Measurements from ENCODE around the gene CDK11B. TPM values are rescaled to one million over a fixed set of nuclear protein-coding genes. Genes with fewer than 3 reads are reported as not detected.
"Not testable (repeated sequence)": the region's sequence is repeated elsewhere in the genome, so short reads cannot be mapped to it uniquely, and the experiment has no call there.

CDK11B gene
- total RNA-seq, 2 donors from 2014 or later, result 31.8 to 33.6 TPM

DNA sequence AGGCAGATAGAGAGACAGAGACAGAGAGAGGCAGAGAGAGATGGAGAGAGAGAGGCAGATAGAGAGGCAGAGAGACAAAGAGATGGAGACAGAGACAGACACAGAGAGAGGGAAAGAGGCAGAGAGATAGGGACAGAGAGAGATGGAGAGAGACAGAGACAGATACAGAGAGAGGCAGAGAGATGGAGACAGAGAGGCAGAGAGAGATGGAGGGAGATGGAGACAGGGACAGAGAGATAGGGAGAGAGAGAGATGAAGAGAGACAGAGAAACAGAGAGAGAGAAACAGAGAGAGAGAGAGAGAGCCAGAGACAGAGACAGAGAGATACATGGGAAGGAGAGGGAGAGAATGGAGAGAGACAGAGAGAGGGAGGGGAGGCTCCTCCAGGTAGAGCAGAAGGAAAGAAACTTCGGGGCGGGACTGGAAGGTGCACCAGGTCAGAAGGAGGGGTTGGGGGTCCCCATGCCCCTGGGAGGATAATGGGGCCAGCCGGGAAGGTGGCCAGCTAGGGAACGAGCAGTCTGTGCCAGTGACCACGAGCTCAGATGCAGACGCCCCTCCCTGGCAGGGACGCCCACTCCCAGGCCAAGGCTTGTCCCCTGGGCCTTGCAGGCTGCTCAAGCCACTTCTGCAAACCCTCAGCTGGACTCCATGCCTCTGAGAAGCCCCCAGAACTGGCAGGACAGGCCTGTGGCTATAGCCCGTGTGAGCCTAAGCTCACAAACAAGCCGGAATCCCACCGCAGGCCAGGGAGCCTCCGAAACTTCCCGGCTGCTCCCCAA is 62.1 kb downstream of the CDK11B start:
- Mint-ChIP-seq H3K27ac (no peak overlapping the region), H3K4me1 (peaks cover 1% of the 10 kb centered on the region), H3K27me3 (ENCODE audit: insufficient read depth) (peaks cover 31% of the 10 kb centered on the region), H3K4me3 (no peak overlapping the region), H3K9me3 (no peaks in the 10 kb centered on the region), H3K36me3 (ENCODE audit: low read depth) (no peaks in the 10 kb centered on the region)
- Histone ChIP-seq H3K27ac (ENCODE audit: low read depth, low read length) (no peak overlapping the region), H3K27me3 (ENCODE audit: control insufficient read depth, insufficient read depth, low read length, poor library complexity, severe bottlenecking) (peaks cover 55% of the 10 kb centered on the region), H3K9ac (ENCODE audit: extremely low read depth, low read length, poor library complexity, severe bottlenecking) (no peak overlapping the region), H3K4me3 (ENCODE audit: low read length) (no peak overlapping the region), H3K9me3 (ENCODE audit: control insufficient read depth, low read length) (no peaks in the 10 kb centered on the region), H3K36me3 (ENCODE audit: control insufficient read depth, insufficient read depth, low read length) (no peaks in the 10 kb centered on the region), H3K4me1 (ENCODE audit: control insufficient read depth, insufficient read depth, low read length) (peaks cover 3% of the 10 kb centered on the region)
- WGBS, 2 experiments (ENCODE audit: insufficient coverage in 1 of 2, insufficient read length in 1 of 2), result 63 to 67% methylated on average over 11 to 12 of the region's 12 CpGs
- peak; percentile 63 for DNase-seq
- TF ChIP-seq, protein P1, sequence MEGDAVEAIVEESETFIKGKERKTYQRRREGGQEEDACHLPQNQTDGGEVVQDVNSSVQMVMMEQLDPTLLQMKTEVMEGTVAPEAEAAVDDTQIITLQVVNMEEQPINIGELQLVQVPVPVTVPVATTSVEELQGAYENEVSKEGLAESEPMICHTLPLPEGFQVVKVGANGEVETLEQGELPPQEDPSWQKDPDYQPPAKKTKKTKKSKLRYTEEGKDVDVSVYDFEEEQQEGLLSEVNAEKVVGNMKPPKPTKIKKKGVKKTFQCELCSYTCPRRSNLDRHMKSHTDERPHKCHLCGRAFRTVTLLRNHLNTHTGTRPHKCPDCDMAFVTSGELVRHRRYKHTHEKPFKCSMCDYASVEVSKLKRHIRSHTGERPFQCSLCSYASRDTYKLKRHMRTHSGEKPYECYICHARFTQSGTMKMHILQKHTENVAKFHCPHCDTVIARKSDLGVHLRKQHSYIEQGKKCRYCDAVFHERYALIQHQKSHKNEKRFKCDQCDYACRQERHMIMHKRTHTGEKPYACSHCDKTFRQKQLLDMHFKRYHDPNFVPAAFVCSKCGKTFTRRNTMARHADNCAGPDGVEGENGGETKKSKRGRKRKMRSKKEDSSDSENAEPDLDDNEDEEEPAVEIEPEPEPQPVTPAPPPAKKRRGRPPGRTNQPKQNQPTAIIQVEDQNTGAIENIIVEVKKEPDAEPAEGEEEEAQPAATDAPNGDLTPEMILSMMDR (conservative IDR thresholded peaks at IDR 0.05), result no peak

DNA sequence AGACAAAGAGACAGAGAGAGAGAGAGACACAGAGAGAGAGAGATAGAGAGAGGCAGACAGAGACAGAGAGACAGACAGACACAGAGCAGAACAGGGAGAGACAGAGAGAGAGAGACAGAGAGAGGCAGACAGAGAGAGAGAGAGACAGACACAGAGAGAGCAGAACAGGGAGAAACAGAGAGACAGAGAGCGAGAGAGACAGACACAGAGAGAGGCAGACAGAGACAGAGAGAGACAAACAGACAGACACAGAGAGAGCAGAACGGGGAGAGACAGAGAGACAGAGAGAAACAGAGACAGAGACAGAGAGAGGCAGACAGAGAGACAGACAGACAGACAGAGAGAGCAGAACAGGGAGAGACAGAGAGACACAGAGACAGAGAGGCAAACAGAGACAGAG is 63.5 kb downstream of the CDK11B start:
- not testable (repeated sequence) for DNase-seq; H3K9ac ChIP-seq (ENCODE audit: extremely low read depth, low read length, poor library complexity, severe bottlenecking); H3K27ac ChIP-seq (ENCODE audit: low read depth, low read length); H3K27ac Mint-ChIP-seq; H3K9me3 ChIP-seq (ENCODE audit: control insufficient read depth, low read length); H3K4me1 ChIP-seq (ENCODE audit: control insufficient read depth, insufficient read depth, low read length); H3K4me3 Mint-ChIP-seq; H3K36me3 Mint-ChIP-seq (ENCODE audit: low read depth); H3K9me3 Mint-ChIP-seq; H3K36me3 ChIP-seq (ENCODE audit: control insufficient read depth, insufficient read depth, low read length); H3K4me1 Mint-ChIP-seq; H3K4me3 ChIP-seq (ENCODE audit: low read length)
- H3K27me3 ChIP-seq (ENCODE audit: control insufficient read depth, insufficient read depth, low read length, poor library complexity, severe bottlenecking), result peaks cover 41% of the 10 kb centered on the region
- WGBS, 2 experiments (ENCODE audit: insufficient coverage in 1 of 2, insufficient read length in 1 of 2), result 87 to 91% methylated on average over 2 of the region's 2 CpGs
- H3K27me3 Mint-ChIP-seq (ENCODE audit: insufficient read depth), result peaks cover 27% of the 10 kb centered on the region

DNA sequence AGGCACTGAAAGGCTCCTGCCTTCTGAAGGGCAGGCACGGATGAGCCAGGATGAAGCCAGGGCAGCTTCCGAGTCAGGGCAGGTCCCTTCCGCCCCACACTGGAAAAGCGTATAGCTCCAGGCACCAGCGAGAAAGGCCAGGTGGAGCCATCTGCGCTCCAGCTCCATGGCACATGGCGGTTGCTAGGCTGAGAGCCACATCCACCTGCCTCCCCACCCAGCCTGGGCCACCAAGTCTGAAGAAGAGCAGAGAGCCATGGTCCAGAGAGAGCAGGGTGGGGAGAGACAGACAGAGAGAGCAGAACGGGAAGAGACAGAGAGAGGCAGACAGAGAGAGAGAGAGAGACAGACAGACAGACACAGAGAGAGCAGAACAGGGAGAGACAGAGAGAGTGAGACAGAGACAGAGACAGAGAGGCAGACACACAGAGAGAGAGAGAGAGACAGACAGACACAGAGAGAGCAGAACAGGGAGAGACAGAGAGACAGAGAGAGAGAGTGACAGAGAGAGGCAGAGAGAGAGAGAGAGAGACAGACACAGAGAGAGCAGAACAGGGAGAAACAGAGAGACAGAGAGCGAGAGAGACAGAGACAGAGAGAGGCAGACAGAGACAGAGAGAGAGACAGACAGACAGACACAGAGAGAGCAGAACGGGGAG is 64.1 kb downstream of the CDK11B start:
- peak; percentile 62 for DNase-seq
- Histone ChIP-seq H3K36me3 (ENCODE audit: control insufficient read depth, insufficient read depth, low read length) (no peaks in the 10 kb centered on the region), H3K4me3 (ENCODE audit: low read length) (no peak overlapping the region), H3K9me3 (ENCODE audit: control insufficient read depth, low read length) (no peaks in the 10 kb centered on the region), H3K27me3 (ENCODE audit: control insufficient read depth, insufficient read depth, low read length, poor library complexity, severe bottlenecking) (peaks cover 40% of the 10 kb centered on the region), H3K9ac (ENCODE audit: extremely low read depth, low read length, poor library complexity, severe bottlenecking) (no peak overlapping the region), H3K4me1 (ENCODE audit: control insufficient read depth, insufficient read depth, low read length) (peaks cover 3% of the 10 kb centered on the region), H3K27ac (ENCODE audit: low read depth, low read length) (no peak overlapping the region)
- Mint-ChIP-seq H3K36me3 (ENCODE audit: low read depth) (no peaks in the 10 kb centered on the region), H3K27me3 (ENCODE audit: insufficient read depth) (peaks cover 31% of the 10 kb centered on the region), H3K9me3 (no peaks in the 10 kb centered on the region), H3K4me3 (no peak overlapping the region), H3K27ac (no peak overlapping the region), H3K4me1 (peaks cover 1% of the 10 kb centered on the region)
- TF ChIP-seq, protein P1 (conservative IDR thresholded peaks at IDR 0.05), result no peak
- 79 to 82% methylated on average over 8 to 10 of the region's 10 CpGs for WGBS, 2 experiments (ENCODE audit: insufficient coverage in 1 of 2, insufficient read length in 1 of 2)

Data from endodermal cell (in vitro differentiated cells).